Prostate gland (tissue), 2 donors: ENCODE data around the gene PCDHGC3. TPM values are rescaled to one million over a fixed set of nuclear protein-coding genes. Genes with fewer than 3 reads are reported as not detected.

Experiments used
- DNase-seq: peaks from one replicate; pipeline ENCODE4 v3.0.0-alpha.2; 2019; ENCODE audit warnings: low spot score
- H3K27ac ChIP-seq, 2 donors: fragments of 200-600 bp; sonication (generic); 2 replicates each; pipeline ENCODE4 v1.5.1; 2017 to 2019
- H3K27me3 ChIP-seq: fragments of 200-600 bp; sonication (generic); replicated peaks from 2 replicates; pipeline ENCODE4 v1.5.1; 2019; ENCODE audit not compliant: insufficient read depth
- H3K36me3 ChIP-seq, 2 donors: fragments of 200-600 bp; sonication (generic); 1 replicate in 1 of 2; 2 replicates in 1 of 2; pipeline versions ENCODE4 v1.5.1 to v1.8.1; 2017 to 2019
- H3K4me1 ChIP-seq: fragments of 200-600 bp; sonication (generic); replicated peaks from 2 replicates; pipeline ENCODE4 v1.5.1; 2019
- H3K4me3 ChIP-seq, 2 donors: fragments of 200-600 bp; sonication (generic); 2 replicates each; pipeline ENCODE4 v1.5.1; 2017 to 2019
- H3K9me3 ChIP-seq: fragments of 200-600 bp; sonication (generic); 2 replicates; pipeline ENCODE4 v1.5.1; 2017
- POLR2A ChIP-seq: fragments of 450-650 bp; IDR thresholded peaks from one replicate; pipeline ENCODE4 v1.6.1; 2016; ENCODE audit warnings: antibody characterized with exemption, mild to moderate bottlenecking
- POLR2AphosphoS5 ChIP-seq: sonication (generic); formaldehyde crosslinking; IDR thresholded peaks from one replicate; pipeline ENCODE4 v1.6.1; 2017; ENCODE audit warnings: antibody characterized with exemption
- WGBS: methylation state at CpG from one replicate; pipeline ENCODE4 v1.1.5; 2018; 5-methylcytosine and 5-hydroxymethylcytosine counted together
- intact Hi-C: fragments of 100-400 bp; cut with DNase I; formaldehyde crosslinking; loops from one replicate; pipeline ENCODE4 v1.14.2; 2022
- total RNA-seq, 2 donors: library from RNA; depleted of rRNA; stranded (reverse); fragments of >200 nt; gene quantifications; one replicate each; pipeline ENCODE4 v1.1.0, GENCODE V29; 2016
- TF ChIP-seq, protein P1 (sequence below), 4 experiments: fragments of 200-600 bp in 2 of 4; fragments of 450-650 bp in 2 of 4; sonication (generic) in 2 of 4; IDR thresholded peaks; 1 replicate in 3 of 4; 2 replicates in 1 of 4; pipeline ENCODE4 v1.5.1; 2016 to 2019; ENCODE audit warnings: antibody characterized with exemption in 4 of 4, mild to moderate bottlenecking in 2 of 4, moderate library complexity in 2 of 4

The PCDHGC3 gene
- total RNA-seq, 2 donors from 2014 or later, result 27.6 to 55.3 TPM

DNA sequence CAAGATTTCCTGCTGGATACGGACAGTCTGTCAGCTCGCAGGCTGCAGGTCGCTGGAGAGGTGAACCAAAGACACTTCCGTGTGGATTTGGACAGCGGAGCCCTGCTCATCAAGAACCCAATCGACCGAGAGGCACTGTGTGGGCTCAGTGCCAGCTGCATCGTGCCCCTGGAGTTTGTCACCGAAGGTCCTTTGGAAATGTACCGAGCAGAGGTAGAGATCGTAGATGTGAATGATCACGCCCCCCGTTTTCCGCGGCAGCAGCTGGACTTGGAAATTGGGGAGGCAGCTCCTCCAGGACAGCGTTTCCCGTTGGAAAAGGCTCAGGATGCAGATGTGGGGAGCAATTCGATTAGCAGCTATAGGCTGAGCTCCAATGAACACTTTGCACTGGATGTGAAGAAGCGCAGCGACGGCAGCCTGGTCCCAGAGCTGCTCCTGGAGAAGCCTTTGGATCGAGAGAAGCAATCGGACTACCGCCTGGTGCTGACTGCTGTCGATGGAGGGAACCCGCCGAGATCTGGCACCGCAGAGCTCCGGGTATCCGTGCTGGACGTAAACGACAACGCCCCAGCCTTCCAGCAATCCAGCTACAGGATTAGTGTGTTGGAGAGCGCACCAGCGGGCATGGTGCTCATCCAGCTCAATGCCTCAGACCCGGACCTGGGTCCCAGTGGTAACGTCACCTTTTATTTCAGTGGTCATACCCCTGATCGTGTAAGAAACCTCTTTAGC is 9.7 kb downstream of the PCDHGC3 start:
- Histone ChIP-seq H3K4me1 (no peaks in the 10 kb centered on the region), H3K27ac (no peak overlapping the region)

DNA sequence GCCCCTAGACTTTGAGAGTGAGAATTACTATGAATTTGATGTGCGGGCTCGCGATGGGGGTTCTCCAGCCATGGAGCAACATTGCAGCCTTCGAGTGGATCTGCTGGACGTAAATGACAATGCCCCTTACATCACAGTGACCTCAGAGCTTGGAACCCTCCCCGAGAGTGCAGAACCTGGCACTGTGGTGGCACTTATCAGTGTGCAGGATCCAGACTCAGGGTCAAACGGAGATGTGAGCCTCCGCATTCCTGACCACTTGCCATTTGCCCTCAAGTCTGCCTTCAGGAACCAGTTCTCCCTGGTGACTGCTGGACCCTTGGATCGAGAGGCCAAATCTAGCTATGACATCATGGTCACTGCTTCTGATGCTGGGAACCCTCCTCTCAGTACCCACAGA is 10.3 kb downstream of the PCDHGC3 start:
- Histone ChIP-seq H3K9me3 (no peaks in the 10 kb centered on the region), H3K4me3 (no peak overlapping the region), H3K27ac (no peak overlapping the region), H3K36me3 (no peaks in the 10 kb centered on the region), H3K27me3 (no peaks in the 10 kb centered on the region), H3K4me1 (no peaks in the 10 kb centered on the region)
- 91% methylated on average over 9 of the region's 9 CpGs for WGBS
- TF ChIP-seq, protein P1, sequence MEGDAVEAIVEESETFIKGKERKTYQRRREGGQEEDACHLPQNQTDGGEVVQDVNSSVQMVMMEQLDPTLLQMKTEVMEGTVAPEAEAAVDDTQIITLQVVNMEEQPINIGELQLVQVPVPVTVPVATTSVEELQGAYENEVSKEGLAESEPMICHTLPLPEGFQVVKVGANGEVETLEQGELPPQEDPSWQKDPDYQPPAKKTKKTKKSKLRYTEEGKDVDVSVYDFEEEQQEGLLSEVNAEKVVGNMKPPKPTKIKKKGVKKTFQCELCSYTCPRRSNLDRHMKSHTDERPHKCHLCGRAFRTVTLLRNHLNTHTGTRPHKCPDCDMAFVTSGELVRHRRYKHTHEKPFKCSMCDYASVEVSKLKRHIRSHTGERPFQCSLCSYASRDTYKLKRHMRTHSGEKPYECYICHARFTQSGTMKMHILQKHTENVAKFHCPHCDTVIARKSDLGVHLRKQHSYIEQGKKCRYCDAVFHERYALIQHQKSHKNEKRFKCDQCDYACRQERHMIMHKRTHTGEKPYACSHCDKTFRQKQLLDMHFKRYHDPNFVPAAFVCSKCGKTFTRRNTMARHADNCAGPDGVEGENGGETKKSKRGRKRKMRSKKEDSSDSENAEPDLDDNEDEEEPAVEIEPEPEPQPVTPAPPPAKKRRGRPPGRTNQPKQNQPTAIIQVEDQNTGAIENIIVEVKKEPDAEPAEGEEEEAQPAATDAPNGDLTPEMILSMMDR (IDR thresholded peaks at IDR 0.05), result no peak
- TF ChIP-seq POLR2AphosphoS5 (no peak), POLR2A (no peak)
- no peak for DNase-seq
- intact Hi-C loops, result no loop called here

More for the DNA sequence above, 9.7 kb downstream of the PCDHGC3 start:
- Histone ChIP-seq H3K27me3 (no peaks in the 10 kb centered on the region), H3K36me3 (no peaks in the 10 kb centered on the region), H3K9me3 (no peaks in the 10 kb centered on the region), H3K4me3 (peak overlapping the region in 1 of 2 donors; percentile 21)
- 50% methylated on average over 38 of the region's 38 CpGs for WGBS
- intact Hi-C loops, result no loop called here
- TF ChIP-seq, protein P1 (IDR thresholded peaks at IDR 0.05), result no peak
- TF ChIP-seq POLR2AphosphoS5, result no peak
- no peak for TF ChIP-seq POLR2A
- no peak for DNase-seq

DNA sequence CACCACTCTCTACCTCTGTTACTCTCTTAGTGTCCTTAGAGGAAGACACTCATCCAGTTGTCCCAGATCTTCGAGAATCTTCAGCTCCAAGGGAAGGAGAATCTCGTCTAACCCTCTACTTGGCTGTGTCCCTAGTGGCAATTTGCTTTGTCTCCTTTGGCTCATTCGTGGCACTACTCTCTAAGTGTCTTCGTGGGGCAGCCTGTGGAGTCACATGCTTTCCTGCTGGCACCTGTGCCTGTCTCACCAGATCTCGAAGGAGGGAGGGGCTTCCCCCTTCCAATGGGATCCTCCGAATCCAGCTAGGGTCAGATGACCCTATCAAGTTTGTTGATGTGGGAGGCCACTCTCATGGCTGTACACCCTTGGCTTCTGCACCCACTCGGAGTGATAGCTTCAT is 11.4 kb downstream of the PCDHGC3 start:
- 68% methylated on average over 7 of the region's 7 CpGs for WGBS
- Histone ChIP-seq H3K27ac (no peak overlapping the region), H3K9me3 (no peaks in the 10 kb centered on the region), H3K27me3 (no peaks in the 10 kb centered on the region), H3K36me3 (no peaks in the 10 kb centered on the region), H3K4me3 (no peak overlapping the region), H3K4me1 (no peaks in the 10 kb centered on the region)
- no peak for DNase-seq
- intact Hi-C loops, result no loop called here
- TF ChIP-seq POLR2A, result no peak
- TF ChIP-seq, protein P1 (IDR thresholded peaks at IDR 0.05), result no peak
- TF ChIP-seq POLR2AphosphoS5, result no peak

DNA sequence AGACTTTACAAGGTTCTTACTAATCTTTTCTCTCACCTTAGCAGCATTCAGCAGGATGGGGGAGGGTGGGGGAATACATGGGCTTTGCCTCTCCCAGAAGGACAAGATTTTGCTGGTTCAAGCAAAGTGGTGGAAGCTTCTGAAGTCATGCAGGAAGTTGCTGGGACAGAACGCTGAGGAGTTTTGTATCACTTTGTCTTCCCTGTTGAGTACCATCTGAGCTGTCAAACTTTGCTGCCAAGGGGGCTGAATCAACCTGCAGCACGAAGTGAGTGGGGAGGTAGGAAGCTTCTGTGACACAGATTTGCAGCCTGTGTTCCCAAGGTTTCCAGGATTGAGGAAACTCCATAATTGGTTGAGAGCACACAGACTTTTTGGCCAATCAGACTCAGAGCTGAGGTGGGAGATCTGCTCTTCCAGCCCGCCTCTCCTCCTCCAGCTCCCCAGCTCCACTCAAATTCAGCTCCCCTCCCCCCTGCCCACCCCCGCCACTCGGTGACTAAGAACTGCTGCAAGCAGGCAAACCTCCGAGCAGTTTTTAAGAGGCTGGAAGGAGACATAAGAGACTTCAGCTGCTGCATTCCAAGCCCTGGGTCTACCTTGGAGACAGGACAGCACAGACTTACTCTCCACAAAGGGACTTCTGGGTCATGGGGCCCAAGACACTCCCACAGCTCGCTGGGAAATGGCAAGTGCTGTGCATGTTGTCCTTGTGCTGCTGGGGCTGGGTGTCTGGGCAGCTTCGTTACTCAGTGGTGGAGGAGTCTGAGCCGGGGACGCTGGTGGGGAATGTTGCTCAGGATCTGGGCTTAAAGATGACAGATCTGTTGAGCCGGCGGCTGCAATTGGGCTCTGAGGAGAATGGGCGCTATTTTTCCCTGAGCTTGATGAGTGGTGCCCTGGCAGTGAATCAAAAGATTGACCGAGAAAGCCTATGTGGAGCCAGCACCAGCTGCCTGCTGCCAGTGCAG is 13.1 kb downstream of the PCDHGC3 start, which contains the start of gene PCDHGC5:
PCDHGC5 (plus strand) TSS at position 491 of the 971 bp plus-strand sequence; CDS start at position 651, 160 bp downstream.
- WGBS, result 50% methylated on average over 14 of the region's 14 CpGs
- TF ChIP-seq POLR2A (no peak), POLR2AphosphoS5 (no peak)
- TF ChIP-seq, protein P1 (IDR thresholded peaks at IDR 0.05), result no peak
- DNase-seq, result no peak

More for the DNA sequence above, 13.1 kb downstream of the PCDHGC3 start, which contains the start of gene PCDHGC5:
- no peaks in the 10 kb centered on the region for H3K27me3 ChIP-seq
- intact Hi-C loops, result no loop called here
- no peaks in the 10 kb centered on the region for H3K36me3 ChIP-seq
- no peak within 1 kb of the TSS for H3K4me3 ChIP-seq
- H3K4me1 ChIP-seq, result no peaks in the 10 kb centered on the region
- no peak within 1 kb of the TSS for H3K27ac ChIP-seq
- no peaks in the 10 kb centered on the region for H3K9me3 ChIP-seq
